Measurements from ENCODE around the gene GFPT2.

The GFPT2 gene

DNA sequence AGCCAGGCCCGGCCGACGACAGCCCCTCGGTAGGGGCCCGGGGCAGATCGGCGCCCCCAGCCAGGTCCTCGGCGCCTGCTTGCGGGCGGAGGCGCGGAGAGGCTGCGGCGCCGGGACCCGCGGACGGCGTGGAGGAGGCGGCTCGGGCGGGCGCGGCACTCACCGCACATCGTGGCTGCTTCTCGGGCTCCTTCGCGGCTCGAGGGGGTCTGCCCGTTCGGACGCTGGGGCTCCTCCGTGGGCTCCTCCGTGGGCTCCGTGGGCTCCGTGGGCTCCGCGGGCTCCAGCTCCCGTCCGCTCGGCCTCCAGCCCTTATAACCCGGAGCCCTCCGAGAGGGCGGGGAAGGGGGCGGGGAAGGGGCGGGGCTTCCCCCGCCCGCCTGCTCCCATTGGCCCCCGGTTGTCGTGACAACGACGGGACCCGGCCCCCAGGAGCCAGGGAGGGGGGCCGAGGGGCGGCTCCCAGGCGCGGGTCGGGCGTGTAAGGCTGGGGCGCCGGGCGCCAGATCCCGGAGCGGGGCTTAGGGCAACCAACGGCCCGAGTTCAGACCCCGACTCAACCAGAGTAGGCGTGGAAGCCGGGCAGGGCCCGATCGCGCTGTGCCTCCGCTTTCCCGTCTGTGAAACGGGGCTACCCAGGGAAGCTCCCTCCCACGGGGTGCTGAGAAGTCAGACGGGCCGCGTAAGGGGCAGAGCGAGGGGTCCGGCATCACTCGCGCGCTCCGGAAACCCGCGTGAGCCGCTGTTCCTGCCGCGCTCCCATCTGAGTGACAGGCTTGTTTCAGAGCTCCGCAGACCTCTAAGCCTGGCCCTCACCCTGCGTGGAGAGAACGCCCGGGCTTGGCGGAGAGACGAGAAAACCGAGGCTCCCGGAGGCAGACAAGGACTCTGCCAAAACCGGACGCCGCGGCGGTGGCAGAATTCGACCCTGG is at the start of gene GFPT2:
TSS of gene GFPT2 (minus strand) at position 289 of the 932 bp plus-strand sequence. CDS start at position 170, 119 bp downstream.
- DNase-seq: no peak

DNA sequence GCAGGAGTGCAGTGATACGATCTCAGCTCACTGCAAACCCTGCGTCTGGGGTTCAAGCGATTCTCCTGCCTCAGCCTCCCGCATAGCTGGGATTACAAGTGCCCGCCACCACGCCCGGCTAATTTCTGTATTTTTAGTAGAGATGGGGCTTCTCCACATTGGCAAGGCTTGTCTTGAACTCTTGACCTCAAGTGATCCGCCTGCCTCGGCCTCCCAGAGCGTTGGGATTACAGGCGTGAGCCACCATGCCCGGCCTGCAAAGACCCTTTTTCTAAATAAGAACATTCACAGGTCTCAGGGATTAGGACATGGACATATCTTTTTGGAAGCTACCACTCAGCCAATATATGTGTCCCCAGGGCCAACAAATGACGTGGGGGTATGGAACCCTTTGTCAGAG is 49.6 kb upstream of the GFPT2 start:
- no peak for DNase-seq

DNA sequence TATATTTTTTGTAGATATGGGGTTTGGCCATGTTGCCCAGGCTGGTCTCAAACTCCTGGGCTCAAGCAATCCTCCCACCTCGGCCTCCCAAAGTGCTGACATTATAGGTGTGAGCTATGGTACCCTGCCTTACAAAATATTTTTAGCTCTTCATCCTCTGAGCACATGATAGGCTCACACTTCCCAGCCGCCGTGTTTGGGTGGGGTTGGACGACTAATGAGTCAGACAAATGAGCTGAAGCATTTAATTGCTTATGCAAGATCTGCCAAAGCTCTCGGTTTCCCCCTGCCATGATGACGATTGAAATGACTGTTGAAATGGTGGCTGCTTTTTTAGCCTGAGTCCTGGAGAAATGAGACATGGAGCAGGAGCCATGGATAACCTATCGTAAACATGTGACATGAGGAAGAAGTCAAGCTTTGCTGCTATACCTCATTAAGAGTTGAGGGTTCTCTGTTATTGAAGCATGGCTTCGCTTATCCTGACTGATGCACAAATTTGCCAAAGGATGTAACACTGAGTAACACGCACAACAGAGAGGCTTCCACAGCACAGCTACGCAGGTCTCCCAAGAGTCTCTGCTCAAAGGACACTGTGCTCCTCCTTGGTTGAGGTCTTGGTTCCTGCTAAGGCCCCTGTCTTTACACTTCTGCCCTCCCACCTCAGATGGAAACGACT is 48.2 kb upstream of the GFPT2 start:
- DNase-seq: no peak

- no peak for DNase-seq
Observed at GRCh38 chr5:180400416-180400815, 47.3 kb upstream of the GFPT2 start.

DNA sequence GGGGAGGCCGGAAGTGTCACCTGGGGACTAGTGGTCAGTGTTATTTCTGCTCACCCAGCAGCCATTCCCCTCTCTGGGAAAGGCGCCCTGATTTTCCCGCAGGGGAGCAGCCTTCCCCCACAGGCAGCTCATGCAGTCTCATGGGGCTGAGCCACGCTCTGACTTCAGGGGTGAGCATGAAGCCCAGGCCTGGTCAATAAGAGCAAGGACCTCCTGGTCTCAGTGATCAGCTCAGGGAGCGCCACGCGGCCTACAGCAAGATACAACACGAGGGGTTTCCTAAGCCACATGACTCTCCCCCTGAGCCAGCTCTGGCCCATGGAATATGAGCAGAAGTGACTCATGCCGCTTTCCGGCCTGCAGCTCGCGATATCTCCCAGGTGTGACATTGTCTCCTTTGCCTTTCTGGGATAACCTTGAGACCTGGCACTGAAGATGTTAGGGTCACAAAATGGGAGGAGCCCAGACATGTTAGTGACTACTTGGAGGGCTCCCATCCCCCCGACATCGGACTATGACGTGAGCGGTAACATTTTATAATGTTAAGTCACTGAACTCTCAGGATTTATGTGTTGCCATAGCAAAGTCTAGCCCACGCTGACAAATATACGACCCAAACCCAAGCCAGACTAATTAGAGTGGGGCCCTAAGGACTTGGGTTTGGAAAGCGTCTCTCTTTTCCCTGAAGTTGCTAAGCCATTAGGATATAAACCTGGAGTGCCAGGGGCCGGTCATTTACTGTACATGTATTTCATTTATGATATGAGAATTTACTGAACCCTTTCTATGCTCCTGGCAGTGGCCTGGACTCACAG is 46.5 kb upstream of the GFPT2 start:
- no peak for DNase-seq

- no peak for DNase-seq
Observed at GRCh38 chr5:180396926-180397325, 43.8 kb upstream of the GFPT2 start.

DNA sequence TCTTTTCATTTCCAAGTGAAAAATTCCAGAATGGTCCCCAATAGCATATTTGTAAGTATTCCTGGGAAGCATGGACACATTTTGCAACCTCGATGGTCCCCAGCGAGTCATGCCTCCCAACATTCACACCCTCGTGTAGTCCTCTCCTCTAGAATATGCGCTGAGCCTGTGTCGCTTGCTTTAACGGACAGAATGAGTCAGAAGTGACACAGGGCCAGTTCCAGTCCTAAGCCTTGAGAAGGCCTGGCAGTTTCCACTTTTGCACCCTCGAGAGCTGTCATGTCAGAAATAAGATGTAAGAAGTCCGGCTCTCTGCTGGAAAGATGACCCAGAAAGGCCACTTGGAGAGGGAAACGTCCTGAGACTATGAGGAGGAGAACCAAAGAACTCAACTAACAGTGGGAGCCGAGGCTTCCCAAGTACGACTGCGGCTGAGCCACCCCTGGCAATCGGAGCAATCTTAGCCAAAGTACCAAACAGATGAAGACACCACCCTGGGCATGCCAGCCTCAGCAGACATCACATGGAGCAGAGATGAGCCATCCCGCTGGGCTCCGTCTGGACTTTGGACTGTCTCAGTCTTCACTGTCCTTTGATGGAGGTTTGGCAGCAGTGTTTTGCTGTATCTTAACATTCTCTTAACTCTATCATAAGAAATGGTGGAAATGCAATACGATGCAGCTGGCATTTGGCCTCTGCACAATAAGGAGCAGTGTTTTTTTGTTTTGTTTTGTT is 42.6 kb upstream of the GFPT2 start:
- no peak for DNase-seq

DNA sequence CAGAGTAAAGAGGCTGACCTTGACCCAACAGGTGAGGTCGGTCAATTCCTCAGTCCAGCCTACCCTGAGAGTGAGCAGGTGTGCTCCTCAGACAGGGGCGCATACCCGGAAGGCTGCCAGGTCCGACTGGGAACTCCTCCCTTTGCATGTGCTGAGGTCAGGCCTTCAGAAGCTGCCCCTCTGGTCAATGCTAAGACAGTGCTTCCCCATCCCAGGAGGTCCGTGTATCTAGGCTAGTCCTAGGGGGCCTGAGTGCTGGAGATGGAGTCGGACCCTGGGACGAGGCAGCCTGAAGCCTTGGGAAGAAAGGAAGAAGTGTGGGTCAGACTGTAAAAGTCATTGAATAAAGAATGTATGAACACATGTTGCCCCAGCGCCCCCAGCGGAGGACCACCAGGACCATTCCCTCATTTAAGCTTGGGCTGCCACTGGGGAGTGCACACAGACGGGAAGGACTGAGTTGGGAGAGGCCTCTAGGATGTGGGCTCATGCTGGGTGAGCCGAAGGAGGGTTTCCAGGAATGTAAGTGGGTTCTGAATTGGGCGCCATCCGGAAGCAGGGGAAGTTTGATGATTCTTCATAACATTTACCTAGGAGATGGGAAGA is 41.0 kb upstream of the GFPT2 start:
- no peak for DNase-seq

DNA sequence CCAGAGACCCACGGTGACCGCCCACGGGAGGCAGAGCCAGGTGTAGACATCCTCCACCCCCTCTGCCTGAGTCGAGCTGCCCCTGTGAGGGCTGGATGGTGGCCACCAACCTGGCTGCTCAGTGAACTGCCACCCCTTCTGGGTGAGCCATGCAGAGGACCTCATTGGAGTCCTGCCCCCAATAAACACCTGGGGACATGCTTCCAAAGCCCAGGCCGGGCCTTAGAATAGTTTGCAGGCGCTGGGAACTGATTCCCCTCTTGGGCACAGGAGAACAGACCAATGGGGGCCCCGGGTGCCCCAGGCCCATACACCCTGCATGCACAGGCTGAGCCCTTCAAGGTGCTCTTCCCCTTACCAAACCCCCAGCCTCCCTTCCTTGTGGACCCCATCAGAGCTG is 38.1 kb upstream of the GFPT2 start:
- DNase-seq: no peak

- no peak for DNase-seq
Observed at GRCh38 chr5:180390441-180391190, 37.5 kb upstream of the GFPT2 start.

- no peak for DNase-seq
Observed at GRCh38 chr5:180389252-180390101, 36.3 kb upstream of the GFPT2 start.

DNA sequence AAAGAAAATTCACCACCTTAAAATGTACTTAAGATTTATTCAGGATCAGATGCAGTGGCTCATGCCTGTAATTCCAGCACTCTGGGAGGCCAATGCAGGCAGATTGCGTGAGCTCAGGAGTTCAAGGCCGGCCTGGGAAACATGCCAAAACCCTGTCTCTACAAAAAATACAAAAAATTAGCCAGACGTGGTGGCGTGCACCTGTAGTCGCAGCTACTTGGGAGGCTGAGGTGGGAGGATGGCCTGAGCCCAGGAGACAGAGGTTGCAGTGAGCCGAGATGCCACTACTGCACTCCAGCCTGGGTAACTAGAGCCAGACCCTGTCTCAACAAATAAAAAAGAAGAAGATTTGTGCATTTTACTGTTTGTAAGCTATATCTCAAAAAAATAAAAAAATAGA is 34.7 kb upstream of the GFPT2 start:
- DNase-seq: no peak

- DNase-seq: no peak
Observed at GRCh38 chr5:180382926-180383325, 29.8 kb upstream of the GFPT2 start.

DNA sequence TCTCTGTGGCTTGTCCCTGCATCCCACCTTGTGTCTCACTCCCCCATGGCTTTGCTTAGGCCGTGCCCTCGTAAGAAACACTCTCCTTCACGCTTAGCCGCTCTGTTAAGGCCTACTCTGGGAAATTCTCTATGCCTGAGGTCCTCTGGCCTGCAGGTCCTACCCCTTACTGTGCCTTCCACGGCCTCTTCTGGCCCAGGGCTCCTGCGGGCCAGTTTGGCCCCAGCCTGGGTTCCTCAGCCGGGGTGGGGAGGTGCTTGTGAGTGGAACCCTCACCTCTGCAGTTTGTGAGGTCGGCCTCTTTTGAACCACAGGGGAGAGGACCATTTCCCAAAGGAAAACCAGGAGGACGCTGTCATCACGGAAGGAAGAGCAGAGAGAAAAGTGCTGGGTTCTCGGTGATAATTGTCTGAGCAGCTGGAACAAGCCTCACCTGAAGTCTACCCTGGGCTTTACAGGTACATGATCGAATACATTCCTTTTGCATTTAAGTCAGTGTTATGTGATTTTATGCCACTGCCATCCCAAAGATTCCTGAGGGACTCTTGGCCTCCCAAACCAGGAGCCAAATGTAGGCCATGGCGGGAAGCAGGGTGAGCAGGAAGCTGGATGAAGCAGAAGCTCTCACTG is 28.8 kb upstream of the GFPT2 start:
- DNase-seq: no peak

GRCh38 chr5:180381428-180381827 is 28.3 kb upstream of the GFPT2 start:
- no peak for DNase-seq

- no peak for DNase-seq
Observed at GRCh38 chr5:180380856-180381255, 27.7 kb upstream of the GFPT2 start.

GRCh38 chr5:180380441-180380840 is 27.3 kb upstream of the GFPT2 start:
- no peak for DNase-seq

GRCh38 chr5:180379355-180380070 is 26.4 kb upstream of the GFPT2 start:
- DNase-seq: no peak

Measured in NCI-H510A (cell line).